Globus pallidus (tissue), 1 donor: ENCODE measurements around the gene HTRA1.
A peak's percentile ranks its signal among the peaks of the same experiment; 100 is the strongest.

Source experiments
- DNase-seq: peaks from one replicate; pipeline ENCODE4 v3.0.0-alpha.2; 2015; ENCODE audit warnings: low spot score

The HTRA1 gene

GRCh38 chr10:122461367-122461728 is at the start of gene HTRA1:
Gene HTRA1, plus strand, starts transcription at chr10:122461553. Its CDS starts 100 bp downstream, at chr10:122461653.
- DNase-seq: peak; percentile 91

DNA sequence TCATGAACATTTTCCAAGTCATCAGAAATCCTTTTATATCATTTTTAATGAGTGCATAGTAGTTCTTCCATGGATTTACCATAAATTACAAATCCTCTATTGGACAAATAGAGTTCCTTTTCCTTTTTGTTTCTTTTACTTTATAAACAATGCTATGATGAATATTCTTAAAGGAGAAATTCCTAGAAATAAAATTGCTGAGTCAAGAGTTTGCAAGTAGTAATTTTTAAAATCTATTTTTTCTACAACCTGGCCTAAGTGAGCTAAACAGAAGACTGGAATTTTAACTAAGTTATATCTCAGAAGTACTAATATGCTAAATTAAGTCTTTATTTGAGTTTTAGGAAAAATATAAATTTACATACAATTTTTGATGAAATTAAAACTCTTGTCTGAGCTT is 48.0 kb upstream of the HTRA1 start:
- DNase-seq: no peak

GRCh38 chr10:122417667-122418066 is 43.7 kb upstream of the HTRA1 start:
- DNase-seq: no peak

DNA sequence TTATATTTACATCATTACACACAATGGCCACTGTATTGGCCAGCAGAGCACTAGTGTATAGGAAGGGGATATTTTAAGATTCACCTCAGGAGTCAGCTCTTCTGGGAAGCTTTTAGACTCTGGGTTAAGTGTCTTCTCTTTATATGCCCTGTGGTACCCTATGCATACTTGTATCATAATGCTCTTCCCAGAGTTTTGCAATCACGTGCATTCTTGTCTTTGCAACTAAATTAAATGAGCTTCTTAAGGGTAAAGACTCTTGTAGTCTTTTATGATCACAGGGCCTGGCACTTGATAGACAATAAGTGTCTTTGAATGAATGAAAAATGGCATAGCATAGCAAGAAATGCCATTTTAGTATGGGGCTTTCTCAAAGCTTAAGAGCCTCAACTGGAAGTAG is 42.3 kb upstream of the HTRA1 start:
- no peak for DNase-seq

DNA sequence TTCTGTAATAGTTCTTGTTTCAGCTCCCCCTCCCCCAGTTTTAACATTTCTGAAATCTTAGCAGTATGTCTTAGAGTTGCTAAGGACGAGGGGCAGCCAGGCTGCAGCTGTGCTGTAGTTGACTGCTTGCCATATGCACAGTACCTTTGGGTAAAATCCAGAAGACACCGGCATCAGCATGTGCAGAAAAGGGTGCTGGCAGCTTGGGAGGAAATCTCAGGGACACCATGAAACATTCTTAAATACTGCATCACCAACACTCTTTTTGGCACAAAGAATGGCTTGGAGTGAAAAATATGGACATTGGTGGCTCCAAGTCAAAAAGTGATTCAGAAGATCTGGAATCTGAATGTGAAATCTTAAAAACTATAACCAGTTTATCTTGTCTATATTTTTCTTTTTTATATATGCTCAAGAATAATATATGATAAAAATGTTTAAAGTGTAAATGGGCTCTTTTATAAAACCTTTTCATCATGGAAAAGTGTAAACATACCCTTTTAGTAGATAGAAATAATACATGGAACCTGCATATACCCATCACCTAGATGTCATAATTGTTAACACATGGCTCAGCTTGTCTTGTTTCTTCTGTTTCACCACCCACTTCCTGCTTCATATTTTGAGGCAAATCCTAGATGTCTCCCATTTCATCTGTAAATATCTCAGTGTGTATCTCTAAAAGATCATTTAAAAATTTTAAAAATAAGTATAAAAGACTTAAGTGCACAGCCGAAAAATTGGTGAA is 41.3 kb upstream of the HTRA1 start:
- no peak for DNase-seq

- no peak for DNase-seq
Observed at GRCh38 chr10:122420624-122421007, 40.7 kb upstream of the HTRA1 start.

GRCh38 chr10:122421054-122421625 is 40.2 kb upstream of the HTRA1 start:
- DNase-seq: no peak

- DNase-seq: no peak
Observed at GRCh38 chr10:122421742-122422141, 39.6 kb upstream of the HTRA1 start.

GRCh38 chr10:122422266-122422989 is 38.9 kb upstream of the HTRA1 start:
- DNase-seq: no peak

GRCh38 chr10:122424059-122424458 is 37.3 kb upstream of the HTRA1 start:
- no peak for DNase-seq

- DNase-seq: no peak
Observed at GRCh38 chr10:122426829-122427228, 34.5 kb upstream of the HTRA1 start.

- no peak for DNase-seq
Observed at GRCh38 chr10:122427280-122427679, 34.1 kb upstream of the HTRA1 start.

DNA sequence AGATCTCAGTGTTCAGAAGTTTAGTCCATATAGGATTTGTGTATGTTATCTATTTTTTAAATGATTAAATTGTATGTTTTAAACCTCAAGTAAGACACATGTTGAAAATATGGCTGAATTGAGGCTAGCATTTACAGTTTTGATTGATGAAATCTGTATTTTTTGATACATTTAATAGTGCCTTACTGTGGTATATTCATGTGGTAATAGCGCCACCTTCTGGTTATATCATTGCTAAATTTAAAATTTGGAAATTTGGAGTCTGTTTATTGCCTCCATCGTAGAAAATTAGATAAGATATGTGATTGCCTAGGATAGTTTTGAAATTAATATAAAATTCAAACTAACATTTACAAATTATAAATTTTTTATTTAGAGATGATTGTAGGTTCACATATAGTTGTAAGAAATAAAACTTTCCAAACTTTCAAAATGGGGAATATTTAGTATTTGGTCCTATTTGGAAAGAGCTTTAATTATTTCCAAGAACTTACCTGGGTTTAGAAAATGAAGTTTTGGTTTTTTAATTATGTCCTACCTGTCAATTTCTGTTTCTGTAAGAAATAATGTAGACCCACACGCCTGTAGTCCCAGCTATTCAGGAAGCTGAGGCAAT is 26.0 kb upstream of the HTRA1 start:
- peak; percentile 61 for DNase-seq

DNA sequence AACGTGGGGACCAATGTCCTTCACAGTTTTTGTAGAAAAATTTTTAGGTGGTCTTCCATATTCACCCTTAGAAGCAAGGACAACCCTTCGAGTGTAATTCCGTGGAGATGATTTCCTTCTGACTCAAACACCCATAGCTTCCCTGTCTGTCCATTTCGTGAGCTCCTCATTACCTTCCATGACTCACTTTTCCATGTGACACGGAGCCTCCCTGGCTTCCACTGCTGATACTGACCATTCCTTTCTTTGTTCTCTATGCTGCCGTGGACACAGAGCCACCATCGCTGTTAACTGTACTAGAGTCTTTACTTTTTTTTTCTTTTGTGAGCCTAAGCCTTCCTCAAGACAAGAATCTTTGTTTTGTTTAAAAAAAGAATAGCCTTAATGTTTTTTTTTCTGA is 19.4 kb upstream of the HTRA1 start:
- no peak for DNase-seq

GRCh38 chr10:122445469-122445868 is 15.9 kb upstream of the HTRA1 start:
- no peak for DNase-seq

DNA sequence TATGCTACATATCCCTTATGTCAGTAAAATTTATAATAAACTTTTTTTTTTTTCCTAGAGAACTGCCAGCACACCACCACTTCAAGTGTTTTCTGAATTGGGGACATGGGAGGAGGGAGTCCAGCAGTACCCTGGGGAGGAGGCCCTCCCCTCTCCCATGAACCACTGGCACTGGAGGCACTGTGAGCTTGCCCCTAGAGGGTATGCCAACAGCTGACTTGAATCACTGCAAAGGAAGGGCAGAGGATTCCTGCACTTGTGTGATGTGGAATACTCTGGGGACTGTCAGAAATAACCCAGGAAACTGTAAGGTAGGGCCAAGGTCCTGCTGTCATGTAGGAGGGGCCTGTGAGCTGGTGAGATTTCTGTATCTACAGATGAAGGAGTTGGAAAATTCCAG is 15.4 kb upstream of the HTRA1 start:
- no peak for DNase-seq

- no peak for DNase-seq
Observed at GRCh38 chr10:122446668-122447423, 14.5 kb upstream of the HTRA1 start.

DNA sequence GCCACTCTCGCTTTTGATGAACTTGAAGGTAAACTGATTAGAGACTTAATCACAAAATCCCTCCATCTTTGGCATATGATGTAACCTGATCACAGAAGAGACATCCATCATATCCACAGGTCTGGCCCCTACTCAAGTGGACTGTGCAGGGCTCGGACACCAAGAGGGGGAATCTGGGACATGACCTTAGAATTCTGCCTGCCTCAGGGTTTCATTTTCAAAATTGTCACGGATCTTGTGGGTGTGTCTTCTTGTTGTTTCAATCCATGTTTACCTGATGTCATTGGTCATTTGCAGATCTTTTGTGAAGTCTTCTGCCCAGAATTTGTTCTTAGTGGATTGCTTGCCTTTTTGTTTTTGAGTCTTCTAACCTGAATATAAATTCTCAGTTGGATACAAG is 12.8 kb upstream of the HTRA1 start:
- DNase-seq: no peak

- no peak for DNase-seq
Observed at GRCh38 chr10:122449153-122449552, 12.2 kb upstream of the HTRA1 start.

DNA sequence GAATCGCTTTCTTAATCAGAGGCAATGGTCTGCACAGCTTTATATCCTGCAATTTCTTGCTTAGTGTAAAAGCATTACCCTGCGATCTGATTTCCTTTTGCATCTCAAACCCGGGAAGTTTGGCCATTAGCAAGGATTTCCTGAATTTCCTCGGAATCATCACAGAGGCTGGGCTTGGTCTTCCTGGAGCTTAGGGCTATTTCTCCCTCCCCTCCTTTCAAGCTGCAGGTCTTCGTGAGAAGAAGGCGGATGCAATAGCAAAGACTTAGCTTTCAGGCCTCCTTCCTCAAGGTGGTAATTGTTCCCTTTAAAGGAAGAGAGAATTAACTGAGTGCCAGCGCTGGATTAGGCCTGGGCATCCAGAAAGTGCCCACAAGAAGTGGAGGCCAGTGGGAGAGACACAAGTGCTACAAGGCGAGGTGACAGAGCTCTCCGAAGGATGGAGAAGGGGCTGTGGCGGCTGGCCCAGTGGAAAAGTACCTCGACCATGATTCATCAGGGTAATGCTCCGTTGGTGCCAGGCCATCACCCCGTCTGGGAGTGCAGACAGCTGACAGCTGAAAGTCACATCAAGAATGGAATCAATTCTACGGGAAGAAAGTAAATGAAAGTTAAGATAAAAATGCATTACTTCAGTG is 10.9 kb upstream of the HTRA1 start:
- DNase-seq: no peak

GRCh38 chr10:122454071-122454470 is 7.3 kb upstream of the HTRA1 start:
- DNase-seq: no peak

DNA sequence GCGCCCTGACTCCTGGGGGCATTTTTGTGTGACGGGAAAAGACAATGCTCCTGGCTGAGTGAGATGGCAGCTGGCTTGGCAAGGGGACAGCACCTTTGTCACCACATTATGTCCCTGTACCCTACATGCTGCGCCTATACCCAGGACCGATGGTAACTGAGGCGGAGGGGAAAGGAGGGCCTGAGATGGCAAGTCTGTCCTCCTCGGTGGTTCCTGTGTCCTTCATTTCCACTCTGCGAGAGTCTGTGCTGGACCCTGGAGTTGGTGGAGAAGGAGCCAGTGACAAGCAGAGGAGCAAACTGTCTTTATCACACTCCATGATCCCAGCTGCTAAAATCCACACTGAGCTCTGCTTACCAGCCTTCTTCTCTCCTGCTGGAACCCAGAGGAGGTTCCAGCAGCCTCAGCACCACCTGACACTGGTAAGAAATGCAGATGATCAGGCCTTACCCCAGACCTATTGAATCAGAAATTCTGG is 6.7 kb upstream of the HTRA1 start, which contains the start of gene ARMS2:
TSS of gene ARMS2 (plus strand) at position 51 of the 478 bp plus-strand sequence. CDS start at position 126, 75 bp downstream.
- no peak for DNase-seq
